HG03565 (cell line): ENCODE measurements around the gene PRR36.
"Not testable (repeated sequence)": the region's sequence is repeated elsewhere in the genome, so short reads cannot be mapped to it uniquely, and the experiment has no call there.

ENCODE experiments used
- ATAC-seq: cut with Tn5 transposase; IDR thresholded peaks from one replicate; pipeline ENCODE4 v1.9.1; 2021; ENCODE audit warnings: mild to moderate bottlenecking, moderate library complexity; ENCODE audit not compliant: unreplicated experiment

PRR36 gene

DNA sequence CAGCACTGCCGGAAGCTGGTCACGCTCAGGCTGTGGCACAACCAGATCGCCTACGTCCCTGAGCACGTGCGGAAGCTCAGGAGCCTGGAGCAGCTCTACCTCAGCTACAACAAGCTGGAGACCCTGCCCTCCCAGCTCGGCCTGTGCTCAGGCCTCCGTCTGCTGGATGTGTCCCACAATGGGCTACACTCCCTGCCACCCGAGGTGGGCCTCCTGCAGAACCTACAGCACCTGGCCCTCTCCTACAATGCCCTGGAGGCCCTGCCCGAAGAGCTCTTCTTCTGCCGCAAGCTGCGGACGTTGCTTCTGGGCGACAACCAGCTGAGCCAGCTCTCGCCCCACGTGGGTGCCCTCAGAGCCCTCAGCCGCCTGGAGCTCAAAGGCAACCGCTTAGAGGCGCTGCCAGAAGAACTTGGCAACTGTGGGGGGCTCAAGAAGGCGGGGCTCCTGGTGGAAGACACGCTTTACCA is 26.2 kb upstream of the PRR36 start:
- ATAC-seq, result no peak

DNA sequence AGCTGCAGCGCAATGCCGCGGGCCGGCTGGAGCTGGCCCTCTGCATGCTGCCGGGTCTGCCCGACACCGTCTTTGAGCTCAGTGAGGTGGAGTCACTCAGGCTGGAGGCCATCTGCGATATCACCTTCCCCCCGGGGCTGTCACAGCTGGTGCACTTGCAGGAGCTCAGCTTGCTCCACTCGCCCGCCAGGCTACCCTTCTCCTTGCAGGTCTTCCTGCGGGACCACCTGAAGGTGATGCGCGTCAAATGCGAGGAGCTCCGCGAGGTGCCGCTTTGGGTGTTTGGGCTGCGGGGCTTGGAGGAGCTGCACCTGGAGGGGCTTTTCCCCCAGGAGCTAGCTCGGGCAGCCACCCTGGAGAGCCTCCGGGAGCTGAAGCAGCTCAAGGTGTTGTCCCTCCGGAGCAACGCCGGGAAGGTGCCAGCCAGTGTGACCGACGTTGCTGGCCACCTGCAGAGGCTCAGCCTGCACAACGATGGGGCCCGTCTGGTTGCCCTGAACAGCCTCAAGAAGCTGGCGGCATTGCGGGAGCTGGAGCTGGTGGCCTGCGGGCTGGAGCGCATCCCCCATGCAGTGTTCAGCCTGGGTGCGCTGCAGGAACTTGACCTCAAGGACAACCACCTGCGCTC is 25.7 kb upstream of the PRR36 start:
- ATAC-seq, result no peak

DNA sequence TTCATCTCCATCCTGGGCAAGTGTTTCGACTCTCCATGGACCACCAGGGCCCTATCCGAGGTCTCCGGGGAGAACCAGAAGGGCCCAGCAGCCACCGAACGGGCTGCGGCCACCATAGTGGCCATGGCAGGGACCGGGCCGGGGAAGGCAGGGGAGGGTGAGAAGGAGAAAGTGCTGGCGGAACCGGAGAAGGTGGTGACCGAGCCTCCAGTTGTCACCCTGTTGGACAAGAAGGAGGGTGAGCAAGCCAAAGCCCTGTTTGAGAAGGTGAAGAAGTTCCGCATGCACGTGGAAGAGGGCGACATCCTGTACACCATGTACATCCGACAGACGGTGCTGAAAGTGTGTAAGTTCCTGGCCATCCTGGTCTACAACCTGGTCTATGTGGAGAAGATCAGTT is 24.8 kb upstream of the PRR36 start:
- ATAC-seq, result no peak

DNA sequence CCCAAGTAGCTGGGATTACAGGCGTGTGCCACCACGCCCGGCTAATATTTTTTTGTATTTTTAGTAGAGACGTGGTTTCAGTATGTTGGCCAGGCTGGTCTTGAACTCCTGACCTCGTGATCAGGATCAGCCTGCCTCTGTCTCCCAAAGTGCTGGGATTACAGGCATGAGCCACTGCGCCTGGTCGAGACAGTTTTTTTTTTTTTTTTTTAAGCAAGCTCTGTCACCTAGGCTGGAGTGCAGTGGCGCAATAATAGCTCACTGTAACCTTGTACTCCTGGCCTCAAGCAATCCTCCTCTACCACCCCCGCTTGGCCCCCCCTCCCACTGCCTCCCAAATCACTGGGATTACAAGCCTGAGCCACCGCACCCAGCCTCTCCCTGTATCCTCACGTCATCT is 23.1 kb upstream of the PRR36 start:
- no peak for ATAC-seq

DNA sequence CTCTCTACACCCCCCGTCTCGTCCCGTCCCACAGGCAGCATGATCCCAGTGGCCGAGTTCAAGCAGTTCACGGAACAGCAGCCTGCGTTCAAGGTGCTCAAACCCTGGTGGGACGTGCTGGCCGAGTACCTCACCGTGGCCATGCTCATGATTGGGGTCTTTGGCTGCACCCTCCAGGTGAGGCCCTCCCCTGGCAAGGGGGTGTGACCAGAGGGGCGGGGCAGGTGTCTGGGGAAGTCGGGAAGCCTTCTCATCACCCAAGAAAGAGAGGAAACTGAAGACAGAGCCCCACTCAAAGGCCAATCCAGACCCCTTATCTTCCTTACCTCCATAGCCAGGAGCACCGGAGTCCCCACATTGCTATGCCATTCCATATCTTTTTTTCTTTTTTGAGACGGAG is 21.4 kb upstream of the PRR36 start:
- ATAC-seq, result no peak

DNA sequence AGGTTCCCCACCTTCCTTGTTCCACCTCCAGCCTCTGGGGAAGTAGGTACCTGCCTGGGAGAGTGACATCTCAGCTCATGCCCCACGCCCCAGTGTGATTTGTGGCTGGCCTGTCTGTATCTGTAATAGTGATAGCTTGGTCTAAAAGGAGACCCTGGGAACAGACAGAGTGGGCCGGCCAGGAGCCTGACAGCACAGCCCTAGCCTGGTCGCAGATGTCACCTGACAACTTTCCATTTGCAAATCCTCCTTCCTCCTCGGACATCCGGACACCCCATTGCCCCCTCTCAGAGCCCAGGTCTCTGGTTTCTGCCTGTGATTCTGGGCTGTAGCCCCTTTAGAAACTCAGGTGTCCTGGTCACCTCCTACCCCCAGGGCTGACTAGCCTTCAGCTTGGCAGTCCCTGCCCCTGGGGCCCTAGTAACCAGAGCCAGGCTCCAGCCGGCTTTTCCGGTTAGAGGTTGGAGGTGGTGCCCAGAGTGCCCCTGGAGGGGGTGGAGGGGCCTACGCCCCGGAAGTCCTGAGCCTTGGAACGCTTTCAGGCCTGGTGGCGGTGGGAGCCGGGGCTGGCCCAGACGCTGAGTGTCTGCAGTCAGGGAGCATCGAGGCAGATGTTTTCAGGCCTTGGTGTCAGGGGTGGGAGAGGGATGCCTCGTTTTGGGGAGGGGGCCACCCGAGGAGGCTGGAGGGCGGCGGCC is 20.6 kb upstream of the PRR36 start:
- ATAC-seq, result no peak

DNA sequence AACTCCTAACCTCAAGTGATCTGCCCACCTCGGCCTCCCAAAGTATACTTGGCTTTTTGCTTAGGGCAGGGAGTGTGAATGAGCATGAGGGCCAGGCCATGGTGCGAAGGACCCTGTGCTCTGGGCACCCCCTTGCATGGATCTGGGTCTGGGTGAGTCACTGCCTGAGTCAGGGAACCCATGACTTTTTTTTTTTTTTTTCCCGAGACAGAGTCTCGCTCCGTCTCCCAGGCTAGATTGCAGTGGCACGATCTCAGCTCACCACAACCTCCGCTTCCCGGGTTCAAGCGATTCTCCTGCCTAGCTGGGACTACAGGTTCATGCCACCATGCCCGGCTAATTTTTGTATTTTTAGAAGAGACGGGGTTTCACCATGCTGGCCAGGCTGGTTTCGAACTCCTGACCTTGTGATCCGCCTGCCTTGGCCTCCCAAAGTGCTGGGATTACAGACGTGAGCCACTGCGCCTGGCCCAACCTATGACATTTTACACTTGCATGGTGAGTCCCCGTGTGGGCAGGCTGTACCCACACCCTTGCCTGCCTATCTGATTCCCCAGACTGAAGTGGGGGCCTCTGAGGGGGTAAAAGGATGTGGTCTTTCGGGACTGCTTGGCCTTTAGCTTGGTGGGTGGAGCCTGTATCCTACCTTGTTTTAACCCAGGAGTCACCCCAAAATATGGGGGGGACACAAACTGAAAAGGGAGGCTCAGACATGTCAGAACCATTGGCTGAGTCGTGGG is 19.3 kb upstream of the PRR36 start:
- ATAC-seq, result not testable (repeated sequence)

DNA sequence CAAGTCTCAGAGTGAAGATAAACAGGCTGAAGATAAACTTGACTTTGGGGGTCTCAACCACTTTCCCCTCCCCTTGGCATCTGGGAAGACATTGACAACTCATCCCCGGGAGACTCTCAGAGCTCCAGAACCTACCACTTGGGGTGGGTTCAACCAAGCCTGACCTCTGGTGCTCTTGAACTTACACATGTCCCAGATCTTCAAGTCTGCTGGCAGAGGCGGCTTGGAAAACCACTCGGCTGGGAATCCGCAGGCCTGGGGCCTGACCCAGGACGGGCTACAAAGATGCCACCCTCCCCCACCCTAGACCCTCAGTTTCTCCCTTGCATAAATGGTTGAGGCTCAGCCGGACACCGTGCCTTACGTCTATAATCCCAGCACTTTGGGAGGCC is 14.6 kb upstream of the PRR36 start:
- ATAC-seq, result no peak

DNA sequence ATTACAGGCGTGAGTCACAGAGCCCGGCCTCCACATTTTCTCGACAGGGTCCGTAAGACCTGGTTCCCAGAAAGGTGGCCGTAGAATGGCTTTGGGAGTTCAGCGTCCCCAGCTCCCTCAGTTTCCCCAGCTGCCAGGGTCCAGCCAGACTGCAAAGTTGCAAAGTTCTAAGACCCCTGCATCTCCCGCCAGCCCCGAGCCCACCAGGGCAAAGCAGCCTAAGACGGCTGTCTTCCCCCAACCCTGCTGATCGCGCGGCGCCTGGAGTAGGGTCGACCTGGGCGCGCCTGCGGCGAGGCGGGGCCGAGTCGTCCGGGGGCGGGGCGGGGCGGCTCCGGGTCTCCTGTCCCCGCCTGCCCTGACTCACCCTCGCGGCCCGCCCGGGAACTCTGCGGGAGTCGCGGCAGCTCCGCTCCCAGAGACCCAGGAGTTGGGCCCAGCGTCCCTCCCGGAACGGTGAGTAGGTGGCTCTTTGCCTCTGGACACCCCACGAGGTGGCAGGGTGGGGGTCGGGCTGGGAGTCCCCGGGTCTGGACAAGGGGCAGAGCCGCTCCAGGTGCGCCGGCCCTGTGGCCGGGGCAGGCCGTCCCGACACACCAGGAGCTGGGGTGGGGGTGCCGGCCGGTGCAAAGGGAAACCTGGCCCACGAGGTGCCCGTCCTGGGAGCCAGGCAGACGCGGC is 14.1 kb upstream of the PRR36 start, which contains the start of gene LRRC8E:
Gene LRRC8E, plus strand, starts transcription at position 366 of the 681 bp plus-strand sequence. CDS start 7,094 bp downstream, outside the sequence.
- no peak for ATAC-seq

DNA sequence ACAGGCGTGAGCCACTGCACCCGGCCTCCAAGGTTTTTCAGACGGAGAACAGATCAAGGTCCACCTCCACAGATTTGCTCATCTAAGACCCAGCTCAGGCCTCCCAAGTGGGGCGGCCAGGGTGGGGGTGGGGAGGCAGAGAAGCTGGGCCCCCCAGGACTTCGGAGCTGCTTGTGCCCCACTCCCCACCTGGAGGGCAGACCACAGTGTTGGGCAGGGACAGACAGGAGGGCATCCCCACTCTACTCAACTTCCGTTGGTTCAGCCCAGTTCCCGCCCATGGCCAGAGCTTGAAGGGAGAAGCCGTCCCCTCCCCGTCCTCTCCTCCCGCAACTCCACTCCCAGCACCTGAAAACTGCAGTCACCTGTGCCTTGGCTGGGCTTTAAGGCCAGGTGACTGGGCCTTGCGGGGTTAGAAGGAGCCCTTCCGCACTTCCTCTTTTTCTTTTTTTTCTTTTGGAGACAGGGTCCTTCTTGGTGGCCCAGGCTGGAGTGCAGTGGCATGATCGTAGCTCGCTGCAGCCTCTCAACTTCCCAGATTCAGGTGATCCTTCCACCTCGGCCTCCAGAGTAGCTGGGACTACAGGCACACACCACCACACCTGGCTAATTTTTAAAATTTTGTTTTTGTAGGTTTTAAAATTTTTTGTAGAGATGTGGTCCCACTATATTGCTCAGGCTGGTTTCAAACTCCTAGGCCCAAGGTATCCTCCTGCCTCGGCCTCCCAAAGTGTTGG is 13.4 kb upstream of the PRR36 start:
- ATAC-seq, result no peak

DNA sequence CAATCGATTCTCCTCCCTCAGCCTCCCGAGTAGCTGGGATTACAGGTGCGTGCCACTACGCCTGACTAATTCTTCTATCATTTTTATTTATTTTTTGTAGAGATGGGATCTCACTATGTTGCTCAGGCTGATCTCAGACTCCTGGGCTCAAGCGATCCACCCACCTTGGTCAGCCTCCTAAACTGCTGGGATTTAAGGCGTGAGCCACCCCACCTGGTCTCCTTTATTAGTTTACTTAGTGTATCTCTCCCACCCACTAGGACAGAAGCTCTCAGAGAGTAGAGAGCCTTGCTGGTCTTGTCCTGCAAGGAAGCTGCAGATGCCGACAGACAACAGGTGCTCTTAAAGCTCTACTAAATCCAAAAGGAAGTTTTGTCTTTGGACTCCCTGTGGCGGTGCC is 11.6 kb upstream of the PRR36 start:
- no peak for ATAC-seq

DNA sequence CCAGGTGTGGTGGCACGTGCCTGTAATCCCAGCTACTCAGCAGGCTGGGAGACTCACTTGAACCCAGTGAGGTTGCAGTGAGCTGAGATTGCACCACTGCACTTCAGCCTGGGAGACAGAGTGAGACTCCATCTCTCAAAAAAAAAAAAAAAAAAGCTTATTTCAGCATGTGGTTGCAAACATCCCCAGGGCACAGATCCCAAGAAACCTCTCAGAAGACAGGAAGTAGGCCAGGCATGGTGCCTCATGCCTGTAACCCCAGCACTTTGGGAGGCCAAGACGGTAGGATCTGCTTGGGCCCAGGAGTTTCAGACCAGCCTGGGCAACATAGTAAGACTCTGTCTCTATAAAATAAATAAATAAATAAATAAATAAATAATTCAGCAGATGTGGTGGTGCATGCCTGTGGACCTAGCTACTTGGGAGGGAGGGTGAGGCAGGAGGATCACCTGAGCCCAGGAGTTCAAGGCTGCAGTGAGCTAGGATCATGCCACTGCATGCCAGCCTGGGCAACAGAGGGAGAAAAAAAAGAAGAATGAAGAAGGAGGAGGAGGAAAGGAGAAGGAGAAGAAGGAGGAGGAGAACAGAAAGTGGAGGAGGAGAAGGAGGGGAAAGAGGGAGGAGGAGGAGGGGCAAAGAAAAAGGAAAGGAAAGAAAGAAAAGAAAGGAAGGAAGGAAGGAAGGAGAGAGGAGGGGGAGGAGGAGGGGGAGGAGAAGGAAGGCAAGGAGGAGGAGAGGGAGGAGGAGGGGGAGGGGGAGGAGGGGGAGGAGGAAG is 9.8 kb upstream of the PRR36 start:
- no peak for ATAC-seq

DNA sequence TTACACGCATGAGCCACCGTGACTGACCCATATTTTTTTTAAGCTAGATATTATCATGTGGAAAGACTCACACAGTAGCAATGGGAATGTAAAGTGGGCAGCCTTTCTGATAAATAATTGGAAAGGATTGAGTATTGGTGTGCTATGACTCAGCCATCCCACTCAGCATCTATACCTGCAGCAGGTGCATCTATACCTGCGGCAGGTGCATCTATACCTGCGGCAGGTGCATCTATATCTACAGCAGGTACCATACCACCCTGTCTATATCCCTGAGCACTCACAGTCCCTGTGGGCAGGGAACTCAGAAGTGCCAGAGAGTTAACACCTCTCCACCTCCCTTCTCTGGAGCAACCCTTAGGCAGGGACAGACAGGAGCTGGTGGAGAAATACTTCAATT is 8.9 kb upstream of the PRR36 start:
- no peak for ATAC-seq

DNA sequence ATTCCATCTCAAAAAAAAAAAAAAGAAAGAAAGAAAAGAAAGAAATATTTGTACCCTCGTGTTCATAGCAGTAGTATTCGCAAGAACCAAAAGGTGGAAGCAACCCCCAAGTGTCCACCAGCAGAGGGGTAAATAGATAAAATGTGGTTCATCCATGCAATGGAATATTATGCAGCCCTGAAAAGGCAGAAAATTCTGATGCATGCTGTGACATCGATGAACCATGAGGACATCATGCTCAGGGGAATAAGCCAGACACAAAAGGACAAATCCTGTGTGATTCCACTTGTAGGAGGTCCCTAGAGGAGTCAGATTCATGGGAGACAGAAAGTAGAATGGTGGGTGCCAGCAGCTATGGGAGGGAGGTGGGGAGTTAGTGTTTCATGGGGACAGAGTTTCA is 7.7 kb upstream of the PRR36 start:
- no peak for ATAC-seq

DNA sequence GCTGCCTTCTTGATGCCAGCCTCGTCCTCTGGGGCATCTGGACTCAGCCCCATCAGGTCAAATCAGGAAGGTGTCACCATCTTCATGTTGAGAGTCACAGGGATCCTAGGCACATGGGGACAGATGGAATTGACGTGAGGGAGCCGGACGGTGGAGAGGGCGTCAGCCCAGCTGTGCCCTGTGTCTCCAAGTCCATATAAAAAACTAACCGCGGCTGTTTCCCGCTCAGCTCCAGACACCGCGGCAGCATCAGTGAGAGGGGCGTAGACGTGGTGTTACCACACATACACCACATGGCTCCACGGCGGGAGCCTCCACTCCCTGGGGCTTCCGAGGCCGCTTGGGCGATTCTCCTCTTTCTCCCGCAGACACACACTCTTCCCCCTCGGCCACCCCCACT is 5.6 kb upstream of the PRR36 start:
- ATAC-seq, result no peak

DNA sequence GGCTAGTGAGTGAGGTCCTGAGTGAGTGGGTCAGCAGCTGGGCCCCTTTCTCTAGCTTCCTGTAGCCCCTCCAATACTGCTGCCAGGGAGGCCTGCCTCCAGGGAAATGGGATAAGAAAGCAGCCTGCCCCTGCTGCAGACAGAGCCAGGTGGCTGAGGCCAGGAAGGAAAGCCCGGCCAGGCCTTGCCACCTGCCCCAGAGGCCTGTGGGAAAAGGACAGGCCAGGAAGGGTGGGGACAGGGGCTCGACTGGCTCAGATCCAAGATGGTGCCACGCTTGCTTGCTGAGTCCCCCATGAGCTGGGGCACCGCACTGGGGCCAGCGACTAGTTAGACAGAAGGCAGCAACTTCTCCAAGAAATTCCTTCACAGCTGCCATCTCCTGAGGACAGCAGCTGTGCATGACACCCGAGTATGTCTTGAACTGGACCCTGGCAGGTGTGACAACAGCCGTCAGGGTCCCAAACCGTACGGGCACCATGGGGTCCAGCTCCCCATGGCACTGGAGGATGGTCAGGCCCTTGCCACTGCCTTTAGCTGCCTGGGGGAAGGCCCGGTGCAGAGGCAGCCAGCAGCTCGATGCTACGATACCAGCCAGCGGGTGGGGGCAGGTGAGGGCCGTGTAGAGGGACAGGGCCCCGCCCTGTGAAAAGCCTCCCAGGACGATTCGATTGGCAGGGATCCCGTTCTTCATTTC is 5.1 kb upstream of the PRR36 start:
- no peak for ATAC-seq

DNA sequence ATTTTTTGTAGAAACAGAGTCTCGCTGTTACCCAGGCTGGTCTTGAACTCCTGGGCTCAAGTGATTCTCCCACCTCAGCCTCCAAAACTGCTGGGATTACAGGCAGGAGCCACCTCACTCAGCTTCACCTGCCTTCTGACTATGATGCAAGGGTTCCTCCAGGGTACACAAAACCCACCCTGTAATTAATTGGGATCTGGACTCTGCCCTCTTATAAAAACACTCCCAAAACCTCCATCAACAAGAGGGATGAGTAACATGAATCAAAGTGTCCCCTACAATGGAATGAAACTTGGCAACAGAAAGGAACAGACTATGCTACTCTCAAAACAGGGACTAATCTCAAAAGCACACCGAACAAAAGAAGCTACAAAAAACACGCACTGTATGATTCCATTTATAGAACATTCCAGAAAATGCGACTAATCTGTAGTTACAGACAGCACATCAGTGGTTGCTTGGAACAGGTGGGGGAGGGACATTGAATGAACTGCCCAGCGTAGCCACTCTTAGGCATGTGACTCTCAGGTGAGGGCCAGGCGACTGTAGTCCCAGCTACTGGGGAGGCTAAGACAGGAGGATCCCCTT is 3.2 kb upstream of the PRR36 start:
- ATAC-seq, result no peak

DNA sequence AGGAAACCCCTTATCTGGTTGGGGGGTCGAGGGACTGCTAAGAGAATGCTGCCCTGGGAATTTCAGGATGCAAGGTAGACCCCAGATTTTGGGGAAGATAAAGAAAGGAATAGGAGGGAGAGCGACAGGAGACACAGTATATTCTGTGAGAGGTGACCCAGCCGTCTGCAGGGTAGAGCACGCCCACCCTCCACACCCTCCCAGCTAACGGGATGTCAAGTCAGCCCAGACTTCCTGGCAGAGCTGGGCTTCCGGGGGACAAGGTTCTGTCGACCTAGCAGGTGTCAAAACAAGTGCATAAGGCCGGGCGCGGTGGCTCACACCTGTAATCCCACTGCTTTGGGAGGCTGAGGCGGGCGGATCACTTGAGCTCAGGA is 695 bp upstream of the PRR36 start:
- ATAC-seq, result no peak
